Loucy (cell line): ENCODE measurements around the gene DGKQ.

Experiments
- CTCF ChIP-seq: fragments of 200-600 bp; sonication (generic); conservative IDR thresholded peaks from 2 replicates; pipeline ENCODE4 v1.5.1; 2014; ENCODE audit warnings: mild to moderate bottlenecking, antibody characterized with exemption, low read length
- EZH2phosphoT487 ChIP-seq: fragments of 200-600 bp; IDR thresholded peaks from 2 replicates; pipeline ENCODE4 v1.6.1; 2018; ENCODE audit warnings: antibody characterized with exemption, mild to moderate bottlenecking, moderate library complexity, borderline replicate concordance

GRCh38 chr4:999882-1000425, 26.6 kb upstream of the DGKQ start:
- TF ChIP-seq CTCF (no peak), EZH2phosphoT487 (no peak)
